ENCODE data around the gene NCAPH2. TPM values are rescaled to one million over a fixed set of nuclear protein-coding genes. Genes with fewer than 3 reads are reported as not detected.

The NCAPH2 gene
- total and polyA plus RNA-seq, 2 of the 13 experiments (the other 11 are each of a cell fraction or from before 2014, with no cell fraction given): 28.1 to 64.4 TPM

DNA sequence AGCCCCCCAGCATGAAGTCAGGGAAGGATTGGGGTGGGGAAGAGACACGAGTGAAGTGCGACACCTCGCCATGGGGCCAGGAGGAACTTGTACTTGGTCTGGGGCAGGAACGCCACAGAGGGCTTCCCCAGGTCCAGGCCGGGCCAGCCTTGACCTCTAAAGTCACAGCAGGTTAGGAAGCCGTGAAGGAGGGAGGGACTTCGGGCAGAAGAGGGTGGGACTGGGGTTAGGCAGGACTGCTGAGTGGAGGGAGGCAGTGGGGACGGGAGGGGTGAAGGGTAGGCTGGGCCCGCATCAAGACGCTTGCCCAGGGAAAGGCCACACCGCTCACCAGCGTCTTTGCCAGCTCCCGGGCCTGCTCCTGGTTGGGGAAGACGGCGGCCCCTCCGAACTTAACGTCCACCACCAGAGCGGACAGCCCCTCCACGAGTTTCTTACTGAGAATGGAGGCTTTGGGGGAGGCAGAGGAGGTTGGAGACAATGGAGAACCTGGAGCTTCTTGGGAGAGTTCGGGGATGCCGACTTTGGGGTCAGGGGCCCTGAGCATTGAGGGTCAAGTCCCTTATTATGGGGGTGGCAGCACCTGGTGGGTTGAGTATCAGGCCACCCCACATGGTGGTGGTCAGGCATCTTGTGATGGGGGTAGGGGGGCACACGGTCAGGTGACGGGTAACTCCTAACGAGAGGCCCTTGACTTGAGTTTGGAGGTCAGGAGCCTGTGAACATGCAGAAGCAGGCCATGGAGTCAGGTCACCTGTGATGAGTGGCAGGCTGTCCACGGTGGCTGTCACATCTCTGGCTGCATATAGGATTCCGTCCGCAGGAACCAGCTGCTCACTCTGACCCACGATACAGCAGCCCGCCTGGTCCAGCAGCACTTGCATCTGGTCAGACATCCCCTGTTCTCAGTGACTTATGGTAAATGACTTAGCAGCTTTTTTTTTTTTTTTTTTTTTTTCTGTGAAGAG lies 19.1 kb downstream of the NCAPH2 start (continued):
- TF ChIP-seq ZNF703 (CRISPR knock-in tag; IDR thresholded peaks at IDR 0.05; ENCODE audit: borderline replicate concordance) (0 out of 2 replicates have a peak, but pooled peaks have one; percentile 21), RARG (CRISPR knock-in tag; IDR thresholded peaks at IDR 0.05; ENCODE audit: low read depth) (no peak), ZNF350 (CRISPR knock-in tag; IDR thresholded peaks at IDR 0.05; ENCODE audit: borderline replicate concordance, low read depth) (peak; percentile 46), AKAP8 (CRISPR knock-in tag; IDR thresholded peaks at IDR 0.05) (peak; percentile 97), ZMYM3 (CRISPR knock-in tag; IDR thresholded peaks at IDR 0.05) (no peak), ZNF275 (CRISPR knock-in tag; IDR thresholded peaks at IDR 0.05; ENCODE audit: borderline replicate concordance) (no peak), PPARG (CRISPR knock-in tag; conservative IDR thresholded peaks at IDR 0.05) (no peak), SP2 (CRISPR knock-in tag; IDR thresholded peaks at IDR 0.05) (no peak), ZNF20 (CRISPR knock-in tag; IDR thresholded peaks at IDR 0.05) (no peak), ZNF513 (CRISPR knock-in tag; conservative IDR thresholded peaks at IDR 0.05) (no peak), ZNF780A (CRISPR knock-in tag; IDR thresholded peaks at IDR 0.05) (no peak; the same call in 1 of the 2 replicates), HMGXB3 (CRISPR knock-in tag; IDR thresholded peaks at IDR 0.05; ENCODE audit: borderline replicate concordance) (no peak; the same call in 1 of the 2 replicates), KLF13 (CRISPR knock-in tag; IDR thresholded peaks at IDR 0.05) (no peak)
- TF ChIP-seq, protein P1, sequence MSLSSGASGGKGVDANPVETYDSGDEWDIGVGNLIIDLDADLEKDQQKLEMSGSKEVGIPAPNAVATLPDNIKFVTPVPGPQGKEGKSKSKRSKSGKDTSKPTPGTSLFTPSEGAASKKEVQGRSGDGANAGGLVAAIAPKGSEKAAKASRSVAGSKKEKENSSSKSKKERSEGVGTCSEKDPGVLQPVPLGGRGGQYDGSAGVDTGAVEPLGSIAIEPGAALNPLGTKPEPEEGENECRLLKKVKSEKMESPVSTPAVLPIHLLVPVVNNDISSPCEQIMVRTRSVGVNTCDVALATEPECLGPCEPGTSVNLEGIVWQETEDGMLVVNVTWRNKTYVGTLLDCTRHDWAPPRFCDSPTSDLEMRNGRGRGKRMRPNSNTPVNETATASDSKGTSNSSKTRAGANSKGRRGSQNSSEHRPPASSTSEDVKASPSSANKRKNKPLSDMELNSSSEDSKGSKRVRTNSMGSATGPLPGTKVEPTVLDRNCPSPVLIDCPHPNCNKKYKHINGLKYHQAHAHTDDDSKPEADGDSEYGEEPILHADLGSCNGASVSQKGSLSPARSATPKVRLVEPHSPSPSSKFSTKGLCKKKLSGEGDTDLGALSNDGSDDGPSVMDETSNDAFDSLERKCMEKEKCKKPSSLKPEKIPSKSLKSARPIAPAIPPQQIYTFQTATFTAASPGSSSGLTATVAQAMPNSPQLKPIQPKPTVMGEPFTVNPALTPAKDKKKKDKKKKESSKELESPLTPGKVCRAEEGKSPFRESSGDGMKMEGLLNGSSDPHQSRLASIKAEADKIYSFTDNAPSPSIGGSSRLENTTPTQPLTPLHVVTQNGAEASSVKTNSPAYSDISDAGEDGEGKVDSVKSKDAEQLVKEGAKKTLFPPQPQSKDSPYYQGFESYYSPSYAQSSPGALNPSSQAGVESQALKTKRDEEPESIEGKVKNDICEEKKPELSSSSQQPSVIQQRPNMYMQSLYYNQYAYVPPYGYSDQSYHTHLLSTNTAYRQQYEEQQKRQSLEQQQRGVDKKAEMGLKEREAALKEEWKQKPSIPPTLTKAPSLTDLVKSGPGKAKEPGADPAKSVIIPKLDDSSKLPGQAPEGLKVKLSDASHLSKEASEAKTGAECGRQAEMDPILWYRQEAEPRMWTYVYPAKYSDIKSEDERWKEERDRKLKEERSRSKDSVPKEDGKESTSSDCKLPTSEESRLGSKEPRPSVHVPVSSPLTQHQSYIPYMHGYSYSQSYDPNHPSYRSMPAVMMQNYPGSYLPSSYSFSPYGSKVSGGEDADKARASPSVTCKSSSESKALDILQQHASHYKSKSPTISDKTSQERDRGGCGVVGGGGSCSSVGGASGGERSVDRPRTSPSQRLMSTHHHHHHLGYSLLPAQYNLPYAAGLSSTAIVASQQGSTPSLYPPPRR (CRISPR knock-in tag; IDR thresholded peaks at IDR 0.05; ENCODE audit: borderline replicate concordance): peak; percentile 67

Data from HepG2 (cell line).